Breast epithelium (tissue), 3 donors: Measurements from ENCODE around the gene FUNDC2.

ENCODE experiments used
- POLR2A ChIP-seq: fragments of 450-650 bp; IDR thresholded peaks from one replicate; pipeline ENCODE4 v1.6.1; 2016; ENCODE audit warnings: antibody characterized with exemption, mild to moderate bottlenecking, moderate library complexity
- POLR2AphosphoS5 ChIP-seq, 3 donors: sonication (generic); formaldehyde crosslinking; IDR thresholded peaks; one replicate each; pipeline ENCODE4 v1.6.1; 2017; ENCODE audit warnings: antibody characterized with exemption in 3 of 3
- TF ChIP-seq, protein P1 (sequence below), 3 donors: fragments of 450-650 bp; IDR thresholded peaks; one replicate each; pipeline ENCODE4 v1.5.1; 2016 to 2017; ENCODE audit warnings: antibody characterized with exemption in 3 of 3, mild to moderate bottlenecking in 3 of 3, moderate library complexity in 3 of 3

DNA sequence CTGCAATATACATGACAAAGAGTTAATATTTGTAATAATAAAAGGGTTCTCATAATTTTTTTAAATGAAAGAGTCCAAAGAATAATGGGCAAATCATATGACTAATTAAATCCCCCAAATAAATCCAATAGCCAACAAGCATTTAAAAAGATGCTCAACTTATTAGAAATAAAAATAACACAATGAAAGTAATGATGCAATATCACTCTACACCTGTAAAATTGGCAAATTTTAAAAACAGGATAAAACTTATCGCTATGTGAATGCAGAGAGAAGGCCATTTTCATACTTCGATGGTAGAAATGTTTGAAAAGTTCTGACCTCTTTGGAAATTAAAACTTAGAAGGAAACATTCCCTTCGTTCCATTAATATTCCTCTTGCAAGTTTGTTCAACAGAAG is 6.1 kb upstream of the FUNDC2 start:
- TF ChIP-seq, protein P1, sequence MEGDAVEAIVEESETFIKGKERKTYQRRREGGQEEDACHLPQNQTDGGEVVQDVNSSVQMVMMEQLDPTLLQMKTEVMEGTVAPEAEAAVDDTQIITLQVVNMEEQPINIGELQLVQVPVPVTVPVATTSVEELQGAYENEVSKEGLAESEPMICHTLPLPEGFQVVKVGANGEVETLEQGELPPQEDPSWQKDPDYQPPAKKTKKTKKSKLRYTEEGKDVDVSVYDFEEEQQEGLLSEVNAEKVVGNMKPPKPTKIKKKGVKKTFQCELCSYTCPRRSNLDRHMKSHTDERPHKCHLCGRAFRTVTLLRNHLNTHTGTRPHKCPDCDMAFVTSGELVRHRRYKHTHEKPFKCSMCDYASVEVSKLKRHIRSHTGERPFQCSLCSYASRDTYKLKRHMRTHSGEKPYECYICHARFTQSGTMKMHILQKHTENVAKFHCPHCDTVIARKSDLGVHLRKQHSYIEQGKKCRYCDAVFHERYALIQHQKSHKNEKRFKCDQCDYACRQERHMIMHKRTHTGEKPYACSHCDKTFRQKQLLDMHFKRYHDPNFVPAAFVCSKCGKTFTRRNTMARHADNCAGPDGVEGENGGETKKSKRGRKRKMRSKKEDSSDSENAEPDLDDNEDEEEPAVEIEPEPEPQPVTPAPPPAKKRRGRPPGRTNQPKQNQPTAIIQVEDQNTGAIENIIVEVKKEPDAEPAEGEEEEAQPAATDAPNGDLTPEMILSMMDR (IDR thresholded peaks at IDR 0.05): no peak
- no peak for TF ChIP-seq POLR2A
- no peak for TF ChIP-seq POLR2AphosphoS5 (IDR thresholded peaks at IDR 0.05)
